SK-N-SH treated with all-trans-retinoic acid at 6 μM for 48 hours (cell line): ENCODE results near the gene OR1N2.

Experiments
- ATAC-seq: fragments of 200-7000 bp; cut with Tn5 transposase; 3 replicates; pipeline ENCODE4 v1.9.1; 2020; ENCODE audit warnings: mild to moderate bottlenecking, moderate library complexity
- ARNTL ChIP-seq: fragments of 450-650 bp; formaldehyde crosslinking; IDR thresholded peaks from 2 replicates; pipeline ENCODE4 v1.5.0; 2020; ENCODE audit warnings: low read depth, mild to moderate bottlenecking, moderate library complexity, borderline replicate concordance
- CREB5 ChIP-seq: fragments of 250-450 bp; sonication (Bioruptor Pico); IDR thresholded peaks from 2 replicates; pipeline ENCODE4 v1.5.1; 2020; ENCODE audit warnings: low read depth, mild to moderate bottlenecking, moderate library complexity
- CSDC2 ChIP-seq: fragments of 250-450 bp; sonication (Bioruptor Pico); IDR thresholded peaks from 2 replicates; pipeline ENCODE4 v1.5.0; 2020; ENCODE audit warnings: mild to moderate bottlenecking, moderate library complexity
- CSRNP3 ChIP-seq: fragments of 250-450 bp; sonication (Bioruptor Pico); IDR thresholded peaks from 2 replicates; pipeline ENCODE4 v1.5.1; 2021; ENCODE audit warnings: mild to moderate bottlenecking, moderate library complexity
- ESRRG ChIP-seq: fragments of 250-450 bp; sonication (Bioruptor Pico); IDR thresholded peaks from 2 replicates; pipeline ENCODE4 v1.6.1; 2021; ENCODE audit warnings: mild to moderate bottlenecking
- GLIS3 ChIP-seq: fragments of 250-450 bp; sonication (Bioruptor Pico); IDR thresholded peaks from 2 replicates; pipeline ENCODE4 v1.5.0; 2020; ENCODE audit warnings: mild to moderate bottlenecking, moderate library complexity
- ISL1 ChIP-seq: fragments of 250-450 bp; sonication (Bioruptor Pico); IDR thresholded peaks from 2 replicates; pipeline ENCODE4 v2.1.2; 2022; ENCODE audit warnings: mild to moderate bottlenecking, moderate library complexity
- OSR1 ChIP-seq: fragments of 250-450 bp; sonication (Bioruptor Pico); IDR thresholded peaks from 2 replicates; pipeline ENCODE4 v1.8.0; 2022; ENCODE audit warnings: moderate library complexity, mild to moderate bottlenecking, inconsistent platforms
- PATZ1 ChIP-seq: fragments of 250-450 bp; sonication (Bioruptor Pico); IDR thresholded peaks from 2 replicates; pipeline ENCODE4 v1.8.0; 2020; ENCODE audit warnings: mild to moderate bottlenecking, moderate library complexity, borderline replicate concordance
- POU6F1 ChIP-seq: fragments of 250-450 bp; sonication (Bioruptor Pico); IDR thresholded peaks from 2 replicates; pipeline ENCODE4 v1.8.0; 2021; ENCODE audit warnings: low read depth, mild to moderate bottlenecking, moderate library complexity, borderline replicate concordance
- PPARA ChIP-seq: fragments of 250-450 bp; sonication (Bioruptor Pico); IDR thresholded peaks from 2 replicates; pipeline ENCODE4 v1.5.0; 2020; ENCODE audit warnings: mild to moderate bottlenecking, borderline replicate concordance
- RARB ChIP-seq: fragments of 250-450 bp; sonication (Bioruptor Pico); IDR thresholded peaks from 2 replicates; pipeline ENCODE4 v1.8.0; 2021; ENCODE audit warnings: mild to moderate bottlenecking, moderate library complexity
- SNAI2 ChIP-seq: fragments of 250-450 bp; sonication (Bioruptor Pico); IDR thresholded peaks from 2 replicates; pipeline ENCODE4 v1.5.0; 2020; ENCODE audit warnings: mild to moderate bottlenecking, moderate library complexity
- TCF4 ChIP-seq: fragments of 250-450 bp; sonication (Bioruptor Pico); IDR thresholded peaks from 2 replicates; pipeline ENCODE4 v1.8.0; 2021; ENCODE audit warnings: mild to moderate bottlenecking, moderate library complexity, borderline replicate concordance
- TOX ChIP-seq: fragments of 250-450 bp; sonication (Bioruptor Pico); IDR thresholded peaks from 2 replicates; pipeline ENCODE4 v1.8.0; 2021; ENCODE audit warnings: mild to moderate bottlenecking, moderate library complexity, borderline replicate concordance
- ZC3H10 ChIP-seq: fragments of 250-450 bp; sonication (Bioruptor Pico); IDR thresholded peaks from 2 replicates; pipeline ENCODE4 v1.5.1; 2021; ENCODE audit warnings: mild to moderate bottlenecking, moderate library complexity
- ZFP30 ChIP-seq: fragments of 450-650 bp; formaldehyde crosslinking; IDR thresholded peaks from 2 replicates; pipeline ENCODE4 v1.5.0; 2022; ENCODE audit warnings: mild to moderate bottlenecking, moderate library complexity
- ZNF565 ChIP-seq: fragments of 450-650 bp; formaldehyde crosslinking; conservative IDR thresholded peaks from 2 replicates; pipeline ENCODE4 v1.5.0; 2020; ENCODE audit warnings: low read depth, mild to moderate bottlenecking, moderate library complexity
- ZNF70 ChIP-seq: fragments of 450-650 bp; formaldehyde crosslinking; IDR thresholded peaks from 2 replicates; pipeline ENCODE4 v1.5.0; 2020; ENCODE audit warnings: mild to moderate bottlenecking, moderate library complexity
- ZNF8 ChIP-seq: fragments of 450-650 bp; formaldehyde crosslinking; IDR thresholded peaks from 2 replicates; pipeline ENCODE4 v1.5.0; 2020; ENCODE audit warnings: mild to moderate bottlenecking, moderate library complexity

OR1N2 gene

GRCh38 chr9:122510502-122510901 lies 42.4 kb upstream of the OR1N2 start, which contains the start of gene OR1J2:
Gene OR1J2 (plus strand): TSS chr9:122510802. CDS start chr9:122510802, 0 bp downstream.
- ATAC-seq, result no peak
- no peak for TF ChIP-seq PATZ1 (CRISPR knock-in tag)
- no peak for TF ChIP-seq POU6F1
- TF ChIP-seq CSRNP3, result no peak
- no peak for TF ChIP-seq GLIS3 (CRISPR knock-in tag)
- no peak for TF ChIP-seq ZNF70 (CRISPR knock-in tag)
- no peak for TF ChIP-seq ZFP30 (CRISPR knock-in tag)
- TF ChIP-seq TOX (CRISPR knock-in tag), result no peak
- TF ChIP-seq ESRRG (CRISPR knock-in tag), result no peak
- TF ChIP-seq ARNTL (CRISPR knock-in tag), result no peak
- TF ChIP-seq OSR1 (CRISPR knock-in tag), result no peak
- no peak for TF ChIP-seq TCF4 (CRISPR knock-in tag)
- no peak for TF ChIP-seq ZNF8 (CRISPR knock-in tag)
- TF ChIP-seq CSDC2 (CRISPR knock-in tag), result no peak
- no peak for TF ChIP-seq ZNF565 (CRISPR knock-in tag)
- TF ChIP-seq CREB5, result no peak
- no peak for TF ChIP-seq SNAI2 (CRISPR knock-in tag)
- no peak for TF ChIP-seq ISL1 (CRISPR knock-in tag)
- no peak for TF ChIP-seq PPARA (CRISPR knock-in tag)
- no peak for TF ChIP-seq ZC3H10
- no peak for TF ChIP-seq RARB (CRISPR knock-in tag)

- TF ChIP-seq CREB5, result no peak
- TF ChIP-seq OSR1 (CRISPR knock-in tag), result no peak
- TF ChIP-seq RARB (CRISPR knock-in tag), result no peak
- no peak for ATAC-seq
Measured at GRCh38 chr9:122518226-122518625, 34.7 kb upstream of the OR1N2 start.

GRCh38 chr9:122518841-122519240 lies 34.1 kb upstream of the OR1N2 start, which contains the start of gene OR1J4:
Gene OR1J4 (plus strand): TSS chr9:122519141. CDS start chr9:122519141, 0 bp downstream.
- ATAC-seq, result no peak
- TF ChIP-seq TOX (CRISPR knock-in tag) (no peak), ZNF70 (CRISPR knock-in tag) (no peak), PATZ1 (CRISPR knock-in tag) (no peak), CREB5 (no peak), ZNF565 (CRISPR knock-in tag) (no peak), OSR1 (CRISPR knock-in tag) (no peak)
